HEK293 (cell line): ENCODE results near the gene CYP2B6.

ENCODE experiments used
- CTCF ChIA-PET: fragments of 350-600 bp; formaldehyde crosslinking; extraction: SDS; loops from one replicate; lab custom pipeline; 2021; ENCODE audit warnings: antibody characterized with exemption; lab: Yijun Ruan, JAX
- POLR2A ChIA-PET: fragments of 300-600 bp; formaldehyde crosslinking; extraction: SDS; loops from one replicate; lab custom pipeline; 2020; ENCODE audit warnings: antibody characterized with exemption, inconsistent platforms; lab: Yijun Ruan, JAX
- H3K27ac ChIP-seq: fragments of 200-500 bp; sonication (Bioruptor generic); 2 replicates; pipeline ENCODE4 v1.5.1; 2014; ENCODE audit warnings: low read depth, low read length, control low read depth, inconsistent platforms; ENCODE audit errors: extremely low read depth
- H3K36me3 ChIP-seq, 2 experiments: fragments of 200-500 bp in 1 of 2; sonication (Bioruptor generic) in 1 of 2; 1 replicate in 1 of 2; 2 replicates in 1 of 2; pipeline ENCODE4 v1.5.1; 2014 to 2017; ENCODE audit warnings: inconsistent platforms in 2 of 2, low read length in 2 of 2; ENCODE audit not compliant: control insufficient read depth in 2 of 2, insufficient read depth in 1 of 2
- H3K4me1 ChIP-seq: fragments of 200-500 bp; sonication (Bioruptor generic); 2 replicates; pipeline ENCODE4 v1.5.1; 2014; ENCODE audit warnings: mild to moderate bottlenecking, low read length, inconsistent platforms; ENCODE audit not compliant: control insufficient read depth, insufficient read depth
- H3K4me3 ChIP-seq: 2 replicates; pipeline ENCODE4 v1.5.1; 2011; ENCODE audit warnings: low read depth, mild to moderate bottlenecking, control low read depth, low read length, moderate library complexity
- H3K9me3 ChIP-seq: fragments of 200-500 bp; sonication (Bioruptor generic); 2 replicates; pipeline ENCODE4 v1.5.1; 2014; ENCODE audit warnings: low read depth, low read length, inconsistent platforms; ENCODE audit not compliant: control insufficient read depth, insufficient read depth
- PRDM1 ChIP-seq: fragments of 450-650 bp; formaldehyde crosslinking; IDR thresholded peaks from 2 replicates; pipeline ENCODE4; 2016; ENCODE audit warnings: missing biosample characterization, missing genetic modification characterization
- ZNF133 ChIP-seq: fragments of 450-650 bp; formaldehyde crosslinking; IDR thresholded peaks from 2 replicates; pipeline ENCODE4 v1.5.1; 2016; ENCODE audit warnings: missing biosample characterization, missing genetic modification characterization
- ZNF157 ChIP-seq: fragments of 450-650 bp; formaldehyde crosslinking; IDR thresholded peaks from 2 replicates; pipeline ENCODE4 v1.5.1; 2016; ENCODE audit warnings: missing biosample characterization, missing genetic modification characterization
- ZNF23 ChIP-seq: fragments of 450-650 bp; formaldehyde crosslinking; IDR thresholded peaks from 2 replicates; pipeline ENCODE4 v1.5.1; 2016; ENCODE audit warnings: missing biosample characterization, missing genetic modification characterization, borderline replicate concordance
- ZNF354C ChIP-seq: fragments of 450-650 bp; formaldehyde crosslinking; IDR thresholded peaks from 2 replicates; pipeline ENCODE4 v1.5.1; 2016; ENCODE audit warnings: missing biosample characterization, missing genetic modification characterization, low read depth, borderline replicate concordance
- ZNF549 ChIP-seq: fragments of 450-650 bp; IDR thresholded peaks from 2 replicates; pipeline ENCODE4 v1.5.1; 2018; ENCODE audit warnings: missing biosample characterization, missing genetic modification characterization, mild to moderate bottlenecking, inconsistent platforms, moderate library complexity
- ZNF561 ChIP-seq: fragments of 450-650 bp; IDR thresholded peaks from 2 replicates; pipeline ENCODE4 v1.5.1; 2018; ENCODE audit warnings: missing biosample characterization, missing genetic modification characterization, borderline replicate concordance
- ZNF664 ChIP-seq: fragments of 450-650 bp; formaldehyde crosslinking; IDR thresholded peaks from 2 replicates; pipeline ENCODE4 v1.5.1; 2016; ENCODE audit warnings: missing biosample characterization, missing genetic modification characterization
- ZNF707 ChIP-seq: fragments of 450-650 bp; formaldehyde crosslinking; IDR thresholded peaks from 2 replicates; pipeline ENCODE4 v1.5.1; 2016; ENCODE audit warnings: missing biosample characterization, missing genetic modification characterization
- ZNF785 ChIP-seq: fragments of 450-650 bp; formaldehyde crosslinking; IDR thresholded peaks from 2 replicates; pipeline ENCODE4 v1.5.1; 2016; ENCODE audit warnings: missing biosample characterization, missing genetic modification characterization
- ZNF791 ChIP-seq: fragments of 450-650 bp; formaldehyde crosslinking; IDR thresholded peaks from 2 replicates; pipeline ENCODE4 v1.5.1; 2016; ENCODE audit warnings: missing biosample characterization, missing genetic modification characterization
- ZNF792 ChIP-seq: fragments of 450-650 bp; formaldehyde crosslinking; IDR thresholded peaks from 2 replicates; pipeline ENCODE4 v1.5.1; 2016; ENCODE audit warnings: missing biosample characterization, missing genetic modification characterization
- TF ChIP-seq, protein P1 (sequence below): fragments of 450-650 bp; formaldehyde crosslinking; IDR thresholded peaks from 2 replicates; pipeline ENCODE4 v1.5.1; 2016; ENCODE audit warnings: missing biosample characterization, missing genetic modification characterization, borderline replicate concordance
- TF ChIP-seq, protein P2 (sequence below): fragments of 450-650 bp; formaldehyde crosslinking; IDR thresholded peaks from 2 replicates; pipeline ENCODE4 v1.5.1; 2016; ENCODE audit warnings: missing biosample characterization, missing genetic modification characterization
- TF ChIP-seq, protein P3 (sequence below): fragments of 450-650 bp; formaldehyde crosslinking; IDR thresholded peaks from 2 replicates; pipeline ENCODE4 v1.5.1; 2016; ENCODE audit warnings: missing biosample characterization, missing genetic modification characterization

Gene CYP2B6

DNA sequence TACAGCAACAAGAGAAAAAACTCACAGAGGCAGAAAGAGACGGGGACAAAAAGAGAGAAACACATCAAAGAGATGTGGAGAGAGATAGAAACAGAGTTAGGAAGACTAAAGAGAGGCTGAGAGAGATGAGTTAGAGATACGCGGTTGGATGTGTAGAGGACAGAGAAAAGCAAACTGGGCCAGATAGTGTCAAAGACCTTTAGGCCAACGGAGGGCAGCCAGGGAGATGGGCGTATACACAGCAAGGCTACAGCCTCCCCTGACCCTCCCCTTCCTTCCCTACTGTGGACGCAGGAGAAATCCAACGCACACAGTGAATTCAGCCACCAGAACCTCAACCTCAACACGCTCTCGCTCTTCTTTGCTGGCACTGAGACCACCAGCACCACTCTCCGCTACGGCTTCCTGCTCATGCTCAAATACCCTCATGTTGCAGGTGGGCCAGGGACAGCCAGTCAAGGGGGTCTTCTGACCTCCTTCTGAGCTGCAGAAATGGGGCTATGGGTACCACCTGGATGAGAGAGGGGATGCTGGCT lies 18.7 kb downstream of the CYP2B6 start (continued):
- TF ChIP-seq, protein P1, sequence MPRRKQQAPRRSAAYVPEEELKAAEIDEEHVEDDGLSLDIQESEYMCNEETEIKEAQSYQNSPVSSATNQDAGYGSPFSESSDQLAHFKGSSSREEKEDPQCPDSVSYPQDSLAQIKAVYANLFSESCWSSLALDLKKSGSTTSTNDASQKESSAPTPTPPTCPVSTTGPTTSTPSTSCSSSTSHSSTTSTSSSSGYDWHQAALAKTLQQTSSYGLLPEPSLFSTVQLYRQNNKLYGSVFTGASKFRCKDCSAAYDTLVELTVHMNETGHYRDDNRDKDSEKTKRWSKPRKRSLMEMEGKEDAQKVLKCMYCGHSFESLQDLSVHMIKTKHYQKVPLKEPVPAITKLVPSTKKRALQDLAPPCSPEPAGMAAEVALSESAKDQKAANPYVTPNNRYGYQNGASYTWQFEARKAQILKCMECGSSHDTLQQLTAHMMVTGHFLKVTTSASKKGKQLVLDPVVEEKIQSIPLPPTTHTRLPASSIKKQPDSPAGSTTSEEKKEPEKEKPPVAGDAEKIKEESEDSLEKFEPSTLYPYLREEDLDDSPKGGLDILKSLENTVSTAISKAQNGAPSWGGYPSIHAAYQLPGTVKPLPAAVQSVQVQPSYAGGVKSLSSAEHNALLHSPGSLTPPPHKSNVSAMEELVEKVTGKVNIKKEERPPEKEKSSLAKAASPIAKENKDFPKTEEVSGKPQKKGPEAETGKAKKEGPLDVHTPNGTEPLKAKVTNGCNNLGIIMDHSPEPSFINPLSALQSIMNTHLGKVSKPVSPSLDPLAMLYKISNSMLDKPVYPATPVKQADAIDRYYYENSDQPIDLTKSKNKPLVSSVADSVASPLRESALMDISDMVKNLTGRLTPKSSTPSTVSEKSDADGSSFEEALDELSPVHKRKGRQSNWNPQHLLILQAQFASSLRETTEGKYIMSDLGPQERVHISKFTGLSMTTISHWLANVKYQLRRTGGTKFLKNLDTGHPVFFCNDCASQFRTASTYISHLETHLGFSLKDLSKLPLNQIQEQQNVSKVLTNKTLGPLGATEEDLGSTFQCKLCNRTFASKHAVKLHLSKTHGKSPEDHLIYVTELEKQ (tag by site-specific recombination), result no peak
- TF ChIP-seq, protein P2, sequence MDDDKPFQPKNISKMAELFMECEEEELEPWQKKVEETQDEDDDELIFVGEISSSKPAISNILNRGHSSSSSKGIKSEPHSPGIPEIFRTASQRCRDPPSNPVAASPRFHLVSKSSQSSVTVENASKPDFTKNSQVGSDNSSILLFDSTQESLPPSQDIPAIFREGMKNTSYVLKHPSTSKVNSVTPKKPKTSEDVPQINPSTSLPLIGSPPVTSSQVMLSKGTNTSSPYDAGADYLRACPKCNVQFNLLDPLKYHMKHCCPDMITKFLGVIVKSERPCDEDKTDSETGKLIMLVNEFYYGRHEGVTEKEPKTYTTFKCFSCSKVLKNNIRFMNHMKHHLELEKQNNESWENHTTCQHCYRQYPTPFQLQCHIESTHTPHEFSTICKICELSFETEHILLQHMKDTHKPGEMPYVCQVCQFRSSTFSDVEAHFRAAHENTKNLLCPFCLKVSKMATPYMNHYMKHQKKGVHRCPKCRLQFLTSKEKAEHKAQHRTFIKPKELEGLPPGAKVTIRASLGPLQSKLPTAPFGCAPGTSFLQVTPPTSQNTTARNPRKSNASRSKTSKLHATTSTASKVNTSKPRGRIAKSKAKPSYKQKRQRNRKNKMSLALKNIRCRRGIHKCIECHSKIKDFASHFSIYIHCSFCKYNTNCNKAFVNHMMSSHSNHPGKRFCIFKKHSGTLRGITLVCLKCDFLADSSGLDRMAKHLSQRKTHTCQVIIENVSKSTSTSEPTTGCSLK, result no peak
- TF ChIP-seq ZNF785 (tag by site-specific recombination) (no peak), ZNF23 (no peak), ZNF664 (no peak)
- TF ChIP-seq, protein P3, sequence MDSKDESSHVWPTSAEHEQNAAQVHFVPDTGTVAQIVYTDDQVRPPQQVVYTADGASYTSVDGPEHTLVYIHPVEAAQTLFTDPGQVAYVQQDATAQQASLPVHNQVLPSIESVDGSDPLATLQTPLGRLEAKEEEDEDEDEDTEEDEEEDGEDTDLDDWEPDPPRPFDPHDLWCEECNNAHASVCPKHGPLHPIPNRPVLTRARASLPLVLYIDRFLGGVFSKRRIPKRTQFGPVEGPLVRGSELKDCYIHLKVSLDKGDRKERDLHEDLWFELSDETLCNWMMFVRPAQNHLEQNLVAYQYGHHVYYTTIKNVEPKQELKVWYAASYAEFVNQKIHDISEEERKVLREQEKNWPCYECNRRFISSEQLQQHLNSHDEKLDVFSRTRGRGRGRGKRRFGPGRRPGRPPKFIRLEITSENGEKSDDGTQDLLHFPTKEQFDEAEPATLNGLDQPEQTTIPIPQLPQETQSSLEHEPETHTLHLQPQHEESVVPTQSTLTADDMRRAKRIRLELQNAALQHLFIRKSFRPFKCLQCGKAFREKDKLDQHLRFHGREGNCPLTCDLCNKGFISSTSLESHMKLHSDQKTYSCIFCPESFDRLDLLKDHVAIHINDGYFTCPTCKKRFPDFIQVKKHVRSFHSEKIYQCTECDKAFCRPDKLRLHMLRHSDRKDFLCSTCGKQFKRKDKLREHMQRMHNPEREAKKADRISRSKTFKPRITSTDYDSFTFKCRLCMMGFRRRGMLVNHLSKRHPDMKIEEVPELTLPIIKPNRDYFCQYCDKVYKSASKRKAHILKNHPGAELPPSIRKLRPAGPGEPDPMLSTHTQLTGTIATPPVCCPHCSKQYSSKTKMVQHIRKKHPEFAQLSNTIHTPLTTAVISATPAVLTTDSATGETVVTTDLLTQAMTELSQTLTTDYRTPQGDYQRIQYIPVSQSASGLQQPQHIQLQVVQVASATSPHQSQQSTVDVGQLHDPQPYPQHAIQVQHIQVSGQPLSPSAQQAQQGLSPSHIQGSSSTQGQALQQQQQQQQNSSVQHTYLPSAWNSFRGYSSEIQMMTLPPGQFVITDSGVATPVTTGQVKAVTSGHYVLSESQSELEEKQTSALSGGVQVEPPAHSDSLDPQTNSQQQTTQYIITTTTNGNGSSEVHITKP, result no peak

DNA sequence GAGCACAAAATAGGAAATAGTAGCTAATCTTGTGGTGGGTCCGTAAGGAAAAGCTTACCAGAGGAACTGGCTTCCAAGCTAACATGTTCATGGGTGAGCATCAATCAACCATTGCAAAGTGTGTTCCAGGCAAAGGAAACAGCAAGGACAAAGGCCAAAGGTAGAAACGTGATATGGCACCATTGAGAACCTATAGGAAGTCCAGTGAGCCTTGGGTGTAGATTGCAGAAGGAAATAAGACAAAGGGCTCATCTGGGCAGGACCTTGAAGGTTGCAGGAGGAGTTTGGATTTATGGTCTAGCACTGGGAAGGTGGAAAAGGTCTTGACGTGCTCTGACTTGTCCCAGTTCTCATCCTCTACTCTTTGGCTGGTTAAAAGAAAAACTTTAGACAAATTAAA lies 22.3 kb downstream of the CYP2B6 start:
- CTCF ChIA-PET, result interaction anchor here (1.3 to 1.4 kb wide), 2 partner anchors 38 to 113 kb away, joined by 4 to 6 read pairs; no protein-coding TSS in a partner anchor
- no peaks in the 10 kb centered on the region for H3K4me1 ChIP-seq
- no peaks in the 10 kb centered on the region for H3K36me3 ChIP-seq
- POLR2A ChIA-PET, result no interaction called here
- TF ChIP-seq ZNF549 (peak; percentile 77; the same call in 1 of the 2 replicates), ZNF664 (no peak), ZNF354C (no peak), ZNF133 (no peak), ZNF792 (tag by site-specific recombination) (no peak)
- no peak overlapping the region for H3K27ac ChIP-seq
- H3K4me3 ChIP-seq, result no peak overlapping the region
- H3K9me3 ChIP-seq, result no peaks in the 10 kb centered on the region; the same call in 1 of the 2 replicates

DNA sequence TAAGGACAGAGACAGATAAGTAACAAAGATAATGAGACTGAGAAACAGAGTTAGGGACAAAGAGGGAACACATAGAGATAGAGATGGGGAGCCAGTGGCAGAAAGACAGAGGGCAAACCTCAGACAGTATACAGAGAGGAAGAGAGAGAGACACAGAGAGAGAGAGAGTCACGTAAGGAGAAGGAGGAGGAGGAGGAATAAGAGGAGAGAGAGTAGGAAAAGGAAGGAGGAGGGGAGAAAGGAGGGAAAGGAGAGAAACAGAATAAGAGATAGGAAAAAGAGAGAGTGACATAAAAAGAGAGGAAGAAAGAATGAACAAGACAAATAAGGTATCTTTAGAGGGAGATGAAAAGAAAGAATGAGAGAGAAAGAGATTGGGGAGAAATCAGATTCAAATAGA lies 23.6 kb downstream of the CYP2B6 start:
- CTCF ChIA-PET, result interaction anchor here (0.6 kb wide), 1 partner anchor 130 kb away, joined by 4 read pairs; no protein-coding TSS in a partner anchor
- Histone ChIP-seq H3K27ac (no peak overlapping the region), H3K4me3 (no peak overlapping the region), H3K36me3 (no peaks in the 10 kb centered on the region), H3K4me1 (no peaks in the 10 kb centered on the region), H3K9me3 (no peaks in the 10 kb centered on the region; the same call in 1 of the 2 replicates)
- TF ChIP-seq ZNF157 (no peak), PRDM1 (tag by site-specific recombination) (peak; percentile 93), ZNF561 (tag by site-specific recombination) (no peak), ZNF707 (tag by site-specific recombination) (no peak), ZNF791 (tag by site-specific recombination) (no peak)
- POLR2A ChIA-PET, result interaction anchor here (0.5 kb wide), 1 partner anchor 128 kb away, joined by 3 read pairs; no protein-coding TSS in a partner anchor
